HCT116 (cell line): Measurements from ENCODE around the gene MICU2. TPM values are rescaled to one million over a fixed set of nuclear protein-coding genes. Genes with fewer than 3 reads are reported as not detected.

Source experiments
- ATAC-seq: fragments of 200-7000 bp; cut with Tn5 transposase; 2 replicates; pipeline ENCODE4 v1.9.1; 2020; ENCODE audit warnings: mild to moderate bottlenecking, moderate library complexity
- BruUV-seq: library from RNA; stranded (reverse); fragments of 400-500 nt; replicated peaks from 2 replicates; lab custom pipeline; 2021; lab: Mats Ljungman, UMichigan
- CTCF ChIA-PET: fragments of 300-600 bp; sonication (Branson Sonifier 250); formaldehyde crosslinking; loops from one replicate; lab custom pipeline; 2021; ENCODE audit warnings: antibody characterized with exemption; lab: Charles Lee
- POLR2A ChIA-PET: fragments of 300-600, 350-600 bp; sonication (Branson Sonifier 250); formaldehyde crosslinking; loops from one replicate; lab custom pipeline; 2021; ENCODE audit warnings: antibody characterized with exemption; lab: Charles Lee
- RAD21 ChIA-PET, 2 experiments: fragments of 300-600 bp; sonication (Branson Sonifier 250); formaldehyde crosslinking; loops; one replicate each; lab custom pipeline; 2023; ENCODE audit warnings: low total read pairs in 2 of 2; ENCODE audit not compliant: uncharacterized antibody in 2 of 2, unreplicated experiment in 2 of 2, low non-redundant PET in 1 of 2; lab: Charles Lee
- DNase-seq: peaks from one replicate; pipeline ENCODE4 v3.0.0-alpha.2; 2010; ENCODE audit warnings: low read depth, low spot score
- H2AFZ ChIP-seq: fragments of 200-600 bp; shearing (Covaris generic), sonication (generic); 2 replicates; pipeline ENCODE4 v1.6.1; 2017; ENCODE audit warnings: low read depth, mixed run types, mixed read lengths, antibody characterized with exemption, low read length; ENCODE audit not compliant: poor library complexity, severe bottlenecking
- H3K27ac ChIP-seq: 2 replicates; pipeline ENCODE4 v1.5.1; 2012; ENCODE audit warnings: low read depth, low read length
- H3K27me3 ChIP-seq: fragments of 200-600 bp; sonication (generic); 2 replicates; pipeline ENCODE4 v1.6.1; 2016; ENCODE audit warnings: mixed run types, low read length, mixed read lengths; ENCODE audit not compliant: insufficient read depth
- H3K36me3 ChIP-seq, 2 experiments: fragments of 200-500 bp in 1 of 2; fragments of 200-600 bp in 1 of 2; sonication (Bioruptor generic) in 1 of 2; sonication (generic) in 1 of 2; 2 replicates each; pipeline versions ENCODE4 v1.5.1 to v1.6.1; 2014 to 2016; ENCODE audit warnings: low read length in 2 of 2, inconsistent platforms in 1 of 2, mixed read lengths in 1 of 2, mixed run types in 1 of 2; ENCODE audit not compliant: insufficient read depth in 2 of 2, control insufficient read depth in 1 of 2
- H3K4me1 ChIP-seq, 2 experiments: fragments of 200-600 bp in 1 of 2; sonication (generic) in 1 of 2; 2 replicates each; pipeline versions ENCODE4 v1.5.1 to v1.6.1; 2012 to 2017; ENCODE audit warnings: low read length in 2 of 2, inconsistent platforms in 1 of 2, mild to moderate bottlenecking in 1 of 2, mixed read lengths in 1 of 2, mixed run types in 1 of 2, moderate library complexity in 1 of 2; ENCODE audit not compliant: insufficient read depth in 2 of 2, control insufficient read depth in 1 of 2
- H3K4me2 ChIP-seq: fragments of 200-600 bp; sonication (generic); 2 replicates; pipeline ENCODE4 v1.6.1; 2017; ENCODE audit warnings: mixed run types, low read length, mixed read lengths
- H3K4me3 ChIP-seq, 2 experiments: fragments of 200-600 bp in 1 of 2; sonication (generic) in 1 of 2; replicated peaks in 1 of 2; 2 replicates each; pipeline ENCODE4 v1.5.1; 2011 to 2016; ENCODE audit warnings: low read length in 2 of 2, control low read depth in 1 of 2, low read depth in 1 of 2, mild to moderate bottlenecking in 1 of 2, mixed read lengths in 1 of 2, mixed run types in 1 of 2
- H3K79me2 ChIP-seq: fragments of 200-600 bp; sonication (generic); 2 replicates; pipeline ENCODE4 v1.6.1; 2017; ENCODE audit warnings: mild to moderate bottlenecking, mixed run types, low read length, moderate library complexity, mixed read lengths; ENCODE audit not compliant: insufficient read depth
- H3K9ac ChIP-seq: fragments of 200-600 bp; sonication (generic); 2 replicates; pipeline ENCODE4 v1.6.1; 2016; ENCODE audit warnings: low read length, mixed read lengths
- H3K9me2 ChIP-seq: fragments of 200-600 bp; sonication (generic), shearing (Covaris generic); 2 replicates; pipeline ENCODE4 v1.6.1; 2017; ENCODE audit warnings: mixed run types, mild to moderate bottlenecking, moderate library complexity; ENCODE audit not compliant: insufficient read depth
- H3K9me3 ChIP-seq, 2 experiments: fragments of 200-500 bp in 1 of 2; fragments of 200-600 bp in 1 of 2; sonication (Bioruptor generic) in 1 of 2; sonication (generic) in 1 of 2; 2 replicates each; pipeline ENCODE4 v1.6.1; 2014 to 2017; ENCODE audit warnings: low read length in 2 of 2, mixed read lengths in 2 of 2, inconsistent platforms in 1 of 2, low read depth in 1 of 2, mild to moderate bottlenecking in 1 of 2, mixed run types in 1 of 2, moderate library complexity in 1 of 2; ENCODE audit not compliant: control insufficient read depth in 1 of 2, insufficient read depth in 1 of 2
- H4K20me1 ChIP-seq: fragments of 200-600 bp; sonication (generic), shearing (Covaris generic); 2 replicates; pipeline ENCODE4 v1.6.1; 2017; ENCODE audit warnings: mixed run types, mild to moderate bottlenecking, moderate library complexity; ENCODE audit not compliant: insufficient read depth
- CBX3 ChIP-seq: IDR thresholded peaks from 2 replicates; pipeline ENCODE4 v1.6.1; 2012; ENCODE audit warnings: low read depth
- CEBPB ChIP-seq: IDR thresholded peaks from 2 replicates; pipeline ENCODE4 v1.6.1; 2012; ENCODE audit warnings: low read depth
- EZH2 ChIP-seq: fragments of 200-600 bp; sonication (generic); IDR thresholded peaks from 2 replicates; pipeline ENCODE4 v1.6.1; 2017; ENCODE audit warnings: antibody characterized with exemption, mixed run types
- JUND ChIP-seq: IDR thresholded peaks from 2 replicates; pipeline ENCODE4 v1.6.1; 2012
- SIN3A ChIP-seq: IDR thresholded peaks from 2 replicates; pipeline ENCODE4 v1.6.1; 2012; ENCODE audit warnings: low read depth
- SP1 ChIP-seq: IDR thresholded peaks from 2 replicates; pipeline ENCODE4 v1.6.1; 2012; ENCODE audit warnings: low read depth
- TCF7L2 ChIP-seq: IDR thresholded peaks from 2 replicates; pipeline ENCODE4 v1.7.0; 2011; ENCODE audit warnings: borderline replicate concordance, inconsistent platforms; ENCODE audit not compliant: insufficient read depth, insufficient read length; ENCODE audit errors: extremely low read depth
- YY1 ChIP-seq: IDR thresholded peaks from 2 replicates; pipeline ENCODE4 v1.6.1; 2011; ENCODE audit warnings: low read length, low read depth, moderate library complexity, mild to moderate bottlenecking; ENCODE audit not compliant: insufficient replicate concordance; ENCODE audit errors: extremely low read depth
- ZBTB33 ChIP-seq: IDR thresholded peaks from 2 replicates; pipeline ENCODE4 v1.6.1; 2011; ENCODE audit warnings: mild to moderate bottlenecking, low read length, moderate library complexity; ENCODE audit not compliant: insufficient replicate concordance; ENCODE audit errors: extremely low read depth
- intact Hi-C: fragments of 100-400 bp; cut with micrococcal nuclease; formaldehyde crosslinking; loops from 2 replicates; pipeline ENCODE4 v1.10.0; 2022
- total RNA-seq: library from RNA; stranded (reverse); gene quantifications from one replicate; pipeline ENCODE4 v1.2.1, GENCODE V29; 2021; ENCODE audit not compliant: unreplicated experiment
- TF ChIP-seq, protein P1 (sequence below): IDR thresholded peaks from 2 replicates; pipeline ENCODE4 v1.6.1; 2012; ENCODE audit warnings: low read depth
- TF ChIP-seq, protein P2 (sequence below): IDR thresholded peaks from 2 replicates; pipeline ENCODE4 v1.6.1; 2012

The MICU2 gene
- total RNA-seq, 1 experiment from 2014 or later: 41.0 TPM

- Histone ChIP-seq H3K27me3 (no peaks in the 10 kb centered on the region), H3K79me2 (peaks cover 14% of the 10 kb centered on the region; the same call in 1 of the 2 replicates), H3K4me3 (no peak overlapping the region), H2AFZ (no peak overlapping the region), H3K27ac (no peak overlapping the region), H4K20me1 (no peaks in the 10 kb centered on the region), H3K9ac (no peak overlapping the region), H3K36me3 (0 out of 4 replicates have a peak, but pooled peaks cover 0 to 2% of the 10 kb centered on the region in 2 experiments), H3K4me2 (no peak overlapping the region), H3K9me2 (no peaks in the 10 kb centered on the region), H3K4me1 (0 out of 4 replicates have a peak, but pooled peaks cover 0 to 4% of the 10 kb centered on the region in 2 experiments), H3K9me3 (no peaks in the 10 kb centered on the region)
- POLR2A ChIA-PET: no interaction called here
- RAD21 ChIA-PET: no interaction called here
- CTCF ChIA-PET: interaction anchor here (2.6 kb wide), 1 partner anchor 11 kb away, joined by 9 read pairs; no protein-coding TSS in a partner anchor
- TF ChIP-seq, protein P1, sequence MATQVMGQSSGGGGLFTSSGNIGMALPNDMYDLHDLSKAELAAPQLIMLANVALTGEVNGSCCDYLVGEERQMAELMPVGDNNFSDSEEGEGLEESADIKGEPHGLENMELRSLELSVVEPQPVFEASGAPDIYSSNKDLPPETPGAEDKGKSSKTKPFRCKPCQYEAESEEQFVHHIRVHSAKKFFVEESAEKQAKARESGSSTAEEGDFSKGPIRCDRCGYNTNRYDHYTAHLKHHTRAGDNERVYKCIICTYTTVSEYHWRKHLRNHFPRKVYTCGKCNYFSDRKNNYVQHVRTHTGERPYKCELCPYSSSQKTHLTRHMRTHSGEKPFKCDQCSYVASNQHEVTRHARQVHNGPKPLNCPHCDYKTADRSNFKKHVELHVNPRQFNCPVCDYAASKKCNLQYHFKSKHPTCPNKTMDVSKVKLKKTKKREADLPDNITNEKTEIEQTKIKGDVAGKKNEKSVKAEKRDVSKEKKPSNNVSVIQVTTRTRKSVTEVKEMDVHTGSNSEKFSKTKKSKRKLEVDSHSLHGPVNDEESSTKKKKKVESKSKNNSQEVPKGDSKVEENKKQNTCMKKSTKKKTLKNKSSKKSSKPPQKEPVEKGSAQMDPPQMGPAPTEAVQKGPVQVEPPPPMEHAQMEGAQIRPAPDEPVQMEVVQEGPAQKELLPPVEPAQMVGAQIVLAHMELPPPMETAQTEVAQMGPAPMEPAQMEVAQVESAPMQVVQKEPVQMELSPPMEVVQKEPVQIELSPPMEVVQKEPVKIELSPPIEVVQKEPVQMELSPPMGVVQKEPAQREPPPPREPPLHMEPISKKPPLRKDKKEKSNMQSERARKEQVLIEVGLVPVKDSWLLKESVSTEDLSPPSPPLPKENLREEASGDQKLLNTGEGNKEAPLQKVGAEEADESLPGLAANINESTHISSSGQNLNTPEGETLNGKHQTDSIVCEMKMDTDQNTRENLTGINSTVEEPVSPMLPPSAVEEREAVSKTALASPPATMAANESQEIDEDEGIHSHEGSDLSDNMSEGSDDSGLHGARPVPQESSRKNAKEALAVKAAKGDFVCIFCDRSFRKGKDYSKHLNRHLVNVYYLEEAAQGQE: no peak
- TF ChIP-seq EZH2 (no peak), CBX3 (no peak), CEBPB (no peak), JUND (no peak), SP1 (no peak), ZBTB33 (no peak), SIN3A (no peak), YY1 (no peak), TCF7L2 (no peak)
- TF ChIP-seq, protein P2, sequence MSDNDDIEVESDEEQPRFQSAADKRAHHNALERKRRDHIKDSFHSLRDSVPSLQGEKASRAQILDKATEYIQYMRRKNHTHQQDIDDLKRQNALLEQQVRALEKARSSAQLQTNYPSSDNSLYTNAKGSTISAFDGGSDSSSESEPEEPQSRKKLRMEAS: no peak
- intact Hi-C loops: no loop called here
- BruUV-seq: no TSS peak
- DNase-seq: no peak
- ATAC-seq: no peak
Measured at GRCh38 chr13:21568854-21569253, 35.1 kb downstream of the MICU2 start.
